ENCODE results near the gene BRPF1. TPM values are rescaled to one million over a fixed set of nuclear protein-coding genes. Genes with fewer than 3 reads are reported as not detected.

Gene BRPF1
- total and polyA plus RNA-seq, 4 donors, result 2.0 to 11.2 (median 6.5) TPM

GRCh38 chr3:9750556-9751411 is 19.2 kb downstream of the BRPF1 start:
- Histone ChIP-seq H3K27ac (ENCODE audit: low read depth in 1 of 2, low read length in 2 of 2) (peak overlapping the region; percentile 79 to 88), H3K36me3 (ENCODE audit: control insufficient read depth in 4 of 4, insufficient read depth in 3 of 4, low read depth in 1 of 4, low read length in 3 of 4) (peaks cover 8 to 33% (median 23%) of the 10 kb centered on the region in 4 donors), H3K4me3 (ENCODE audit: low read depth in 1 of 3, low read length in 3 of 3) (peak overlapping the region; percentile 61 to 85 (median 77)), H3K9ac (ENCODE audit: low read depth in 1 of 2, low read length in 2 of 2) (peak overlapping the region in 1 of 2 donors; percentile 5), H3K9me3 (ENCODE audit: control insufficient read depth in 4 of 4, low read length in 3 of 4) (no peaks in the 10 kb centered on the region), H3K4me1 (ENCODE audit: control insufficient read depth in 4 of 4, insufficient read depth in 4 of 4, low read length in 3 of 4) (peaks cover 5 to 27% (median 25%) of the 10 kb centered on the region in 4 donors), H3K27me3 (ENCODE audit: control insufficient read depth in 4 of 4, insufficient read depth in 4 of 4, low read length in 3 of 4) (no peaks in the 10 kb centered on the region)
- DNase-seq (ENCODE audit: low spot score), result no peak
- 38% methylated on average over 17 of the region's 17 CpGs for WGBS
- TF ChIP-seq RXRA (IDR thresholded peaks at IDR 0.05), result no peak
- TF ChIP-seq HNF4A (conservative IDR thresholded peaks at IDR 0.05), result peak; percentile 56 to 65
- TF ChIP-seq HNF4G (IDR thresholded peaks at IDR 0.05), result no peak
- no peak for TF ChIP-seq EGR1 (IDR thresholded peaks at IDR 0.05; ENCODE audit: low read depth in 2 of 2)
- peak; percentile 11 for TF ChIP-seq SP1 (IDR thresholded peaks at IDR 0.05)
- TF ChIP-seq YY1 (IDR thresholded peaks at IDR 0.05), result no peak

- peaks cover 5 to 21% (median 20%) of the 10 kb centered on the region in 4 donors for H3K4me1 ChIP-seq (ENCODE audit: control insufficient read depth in 4 of 4, insufficient read depth in 4 of 4, low read length in 3 of 4)
- TF ChIP-seq YY1 (IDR thresholded peaks at IDR 0.05), result no peak
- no peak for TF ChIP-seq RAD21 (IDR thresholded peaks at IDR 0.05)
- no peak for TF ChIP-seq HNF4A (conservative IDR thresholded peaks at IDR 0.05)
- TF ChIP-seq ATF3 (IDR thresholded peaks at IDR 0.05), result no peak
- TF ChIP-seq SP1 (IDR thresholded peaks at IDR 0.05), result no peak
- TF ChIP-seq CTCF (IDR thresholded peaks at IDR 0.05; ENCODE audit: low read depth, low read length, missing input control), result no peak
- TF ChIP-seq HNF4G (IDR thresholded peaks at IDR 0.05), result no peak
- no peak for TF ChIP-seq EGR1 (IDR thresholded peaks at IDR 0.05; ENCODE audit: low read depth in 2 of 2)
- no peak for TF ChIP-seq MAX (IDR thresholded peaks at IDR 0.05)
- TF ChIP-seq TAF1 (conservative IDR thresholded peaks at IDR 0.05), result no peak
- TF ChIP-seq JUND (IDR thresholded peaks at IDR 0.05), result no peak
- no peak for TF ChIP-seq NR2F2 (IDR thresholded peaks at IDR 0.05)
- no peak for TF ChIP-seq FOXA1 (IDR thresholded peaks at IDR 0.05)
- TF ChIP-seq GABPA (IDR thresholded peaks at IDR 0.05 in 1 of 2, conservative IDR thresholded peaks at IDR 0.05 in 1 of 2), result no peak
- no peak for TF ChIP-seq FOXA2 (IDR thresholded peaks at IDR 0.05)
- no peak for TF ChIP-seq REST (IDR thresholded peaks at IDR 0.05)
- no peak for TF ChIP-seq ZBTB33 (IDR thresholded peaks at IDR 0.05)
- no peak for TF ChIP-seq RXRA (IDR thresholded peaks at IDR 0.05)
- no peaks in the 10 kb centered on the region for H3K9me3 ChIP-seq (ENCODE audit: control insufficient read depth in 4 of 4, low read length in 3 of 4)
- DNase-seq (ENCODE audit: low spot score), result no peak
- no peak overlapping the region for H3K27ac ChIP-seq (ENCODE audit: low read depth in 1 of 2, low read length in 2 of 2)
- no peak overlapping the region for H3K4me3 ChIP-seq (ENCODE audit: low read depth in 1 of 3, low read length in 3 of 3)
- H3K27me3 ChIP-seq (ENCODE audit: control insufficient read depth in 4 of 4, insufficient read depth in 4 of 4, low read length in 3 of 4), result no peaks in the 10 kb centered on the region
- H3K9ac ChIP-seq (ENCODE audit: low read depth in 1 of 2, low read length in 2 of 2), result no peak overlapping the region
- 78% methylated on average over 8 of the region's 8 CpGs for WGBS
- peaks cover 19 to 44% (median 35%) of the 10 kb centered on the region in 4 donors for H3K36me3 ChIP-seq (ENCODE audit: control insufficient read depth in 4 of 4, insufficient read depth in 3 of 4, low read depth in 1 of 4, low read length in 3 of 4)
Measured at GRCh38 chr3:9754678-9755077, 23.1 kb downstream of the BRPF1 start.
